Breast epithelium (tissue), 3 donors: ENCODE results near the gene ANXA2.

Experiments
- POLR2A ChIP-seq: fragments of 450-650 bp; IDR thresholded peaks from one replicate; pipeline ENCODE4 v1.6.1; 2016; ENCODE audit warnings: antibody characterized with exemption, mild to moderate bottlenecking, moderate library complexity
- POLR2AphosphoS5 ChIP-seq, 3 donors: sonication (generic); formaldehyde crosslinking; IDR thresholded peaks; one replicate each; pipeline ENCODE4 v1.6.1; 2017; ENCODE audit warnings: antibody characterized with exemption in 3 of 3
- TF ChIP-seq, protein P1 (sequence below), 3 donors: fragments of 450-650 bp; IDR thresholded peaks; one replicate each; pipeline ENCODE4 v1.5.1; 2016 to 2017; ENCODE audit warnings: antibody characterized with exemption in 3 of 3, mild to moderate bottlenecking in 3 of 3, moderate library complexity in 3 of 3

DNA sequence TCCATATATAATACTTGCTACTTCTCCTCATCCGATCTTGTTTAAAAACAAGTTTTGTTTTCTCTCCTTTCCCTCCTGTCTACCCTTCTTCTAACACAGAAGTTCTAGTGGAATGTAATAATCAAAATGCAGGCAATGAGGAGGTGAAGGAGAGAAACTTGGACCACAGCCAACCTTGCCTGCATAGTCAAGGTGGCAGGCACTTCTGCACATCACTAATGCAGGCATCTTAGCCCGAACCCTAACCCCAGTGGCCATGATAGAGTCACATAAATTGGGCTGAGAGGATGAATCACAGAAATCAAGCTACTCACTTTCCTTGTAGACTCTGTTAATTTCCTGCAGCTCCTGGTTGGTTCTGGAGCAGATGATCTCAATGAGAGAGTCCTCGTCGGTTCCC, 41.0 kb downstream of the ANXA2 start:
- TF ChIP-seq POLR2AphosphoS5 (IDR thresholded peaks at IDR 0.05), result no peak
- TF ChIP-seq, protein P1, sequence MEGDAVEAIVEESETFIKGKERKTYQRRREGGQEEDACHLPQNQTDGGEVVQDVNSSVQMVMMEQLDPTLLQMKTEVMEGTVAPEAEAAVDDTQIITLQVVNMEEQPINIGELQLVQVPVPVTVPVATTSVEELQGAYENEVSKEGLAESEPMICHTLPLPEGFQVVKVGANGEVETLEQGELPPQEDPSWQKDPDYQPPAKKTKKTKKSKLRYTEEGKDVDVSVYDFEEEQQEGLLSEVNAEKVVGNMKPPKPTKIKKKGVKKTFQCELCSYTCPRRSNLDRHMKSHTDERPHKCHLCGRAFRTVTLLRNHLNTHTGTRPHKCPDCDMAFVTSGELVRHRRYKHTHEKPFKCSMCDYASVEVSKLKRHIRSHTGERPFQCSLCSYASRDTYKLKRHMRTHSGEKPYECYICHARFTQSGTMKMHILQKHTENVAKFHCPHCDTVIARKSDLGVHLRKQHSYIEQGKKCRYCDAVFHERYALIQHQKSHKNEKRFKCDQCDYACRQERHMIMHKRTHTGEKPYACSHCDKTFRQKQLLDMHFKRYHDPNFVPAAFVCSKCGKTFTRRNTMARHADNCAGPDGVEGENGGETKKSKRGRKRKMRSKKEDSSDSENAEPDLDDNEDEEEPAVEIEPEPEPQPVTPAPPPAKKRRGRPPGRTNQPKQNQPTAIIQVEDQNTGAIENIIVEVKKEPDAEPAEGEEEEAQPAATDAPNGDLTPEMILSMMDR (IDR thresholded peaks at IDR 0.05), result no peak
- no peak for TF ChIP-seq POLR2A
